GM18870 (cell line): ENCODE measurements around the gene GYG1.
"Not testable (repeated sequence)": the region's sequence is repeated elsewhere in the genome, so short reads cannot be mapped to it uniquely, and the experiment has no call there.

Source experiments
- ATAC-seq: cut with Tn5 transposase; IDR thresholded peaks from one replicate; pipeline ENCODE4 v1.9.1; 2021; ENCODE audit warnings: moderate library complexity; ENCODE audit not compliant: unreplicated experiment

The GYG1 gene

DNA sequence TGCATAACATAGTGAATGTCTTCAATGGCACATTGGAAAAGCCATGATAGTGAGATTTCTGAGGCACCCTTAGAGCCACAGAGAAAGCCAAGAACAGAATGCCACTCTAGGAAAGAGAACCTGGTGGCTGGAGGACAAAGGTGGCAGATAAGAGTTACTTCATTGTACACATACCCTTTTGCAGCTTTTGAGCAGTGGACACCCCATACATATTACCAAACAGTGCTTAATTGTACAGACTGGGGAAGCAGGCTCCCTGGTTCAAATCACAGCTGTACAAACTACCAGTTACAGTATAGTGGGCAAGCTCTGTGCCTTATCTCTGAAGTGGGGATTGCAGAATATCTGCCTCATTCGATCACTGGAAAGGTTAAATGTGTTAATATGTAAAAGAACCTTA lies 10.1 kb upstream of the GYG1 start:
- ATAC-seq = no peak

- not testable (repeated sequence) for ATAC-seq
Measured at GRCh38 chr3:148987551-148987950, 3.8 kb upstream of the GYG1 start.

GRCh38 chr3:148990236-148990635 lies 1.1 kb upstream of the GYG1 start:
- peak; percentile 65 for ATAC-seq

GRCh38 chr3:148992027-148992634 lies 791 bp downstream of the GYG1 start:
- peak; percentile 7 for ATAC-seq

GRCh38 chr3:148992635-148993255 lies 1.4 kb downstream of the GYG1 start:
- ATAC-seq = no peak

GRCh38 chr3:148997623-148998022 lies 6.3 kb downstream of the GYG1 start:
- no peak for ATAC-seq

- ATAC-seq = no peak
Measured at GRCh38 chr3:148998297-148998696, 7.0 kb downstream of the GYG1 start.

- no peak for ATAC-seq
Measured at GRCh38 chr3:148998715-148999423, 7.5 kb downstream of the GYG1 start.

DNA sequence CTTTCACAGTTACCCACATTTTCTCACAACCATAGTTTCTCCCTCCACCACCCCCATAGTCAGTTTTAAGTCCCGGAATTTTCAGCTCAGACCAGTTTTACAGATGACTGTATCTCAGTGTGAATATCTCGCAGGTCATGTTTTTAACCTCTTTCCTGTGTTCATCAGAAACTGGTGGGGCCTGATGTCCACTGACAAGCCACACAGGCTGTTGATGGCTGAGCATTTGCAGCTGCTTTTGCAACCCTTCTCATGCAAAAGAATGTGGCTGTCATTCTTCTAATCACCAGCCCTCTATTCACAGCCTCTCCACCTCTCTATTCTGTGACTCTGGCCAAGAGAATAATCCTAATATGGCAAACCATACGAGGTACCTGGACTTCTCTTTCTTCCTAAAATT lies 8.5 kb downstream of the GYG1 start:
- ATAC-seq = no peak

- no peak for ATAC-seq
Measured at GRCh38 chr3:149000206-149000745, 8.9 kb downstream of the GYG1 start.

GRCh38 chr3:149001727-149002126 lies 10.4 kb downstream of the GYG1 start:
- ATAC-seq = no peak

GRCh38 chr3:149003653-149004305 lies 12.4 kb downstream of the GYG1 start:
- ATAC-seq = peak; percentile 80

DNA sequence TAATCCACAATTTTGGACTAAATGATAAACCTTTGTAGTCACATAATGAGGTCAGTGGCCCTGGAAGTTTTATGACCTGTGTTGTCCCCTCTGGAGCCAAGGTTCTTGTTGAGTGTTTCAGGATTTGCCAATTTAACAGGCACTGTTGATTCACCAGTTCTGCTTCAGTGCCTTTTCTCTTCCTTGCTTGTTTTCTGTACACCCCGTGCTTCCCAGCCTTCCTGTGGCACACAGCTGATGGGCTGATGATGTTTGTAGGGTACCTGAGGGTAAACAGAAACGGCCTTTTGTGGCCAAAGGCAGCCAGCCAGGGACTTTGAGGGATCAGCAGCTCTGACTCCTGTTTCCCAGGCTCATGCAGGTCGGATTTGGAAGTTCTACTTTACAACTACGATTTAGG lies 13.3 kb downstream of the GYG1 start:
- ATAC-seq = no peak

DNA sequence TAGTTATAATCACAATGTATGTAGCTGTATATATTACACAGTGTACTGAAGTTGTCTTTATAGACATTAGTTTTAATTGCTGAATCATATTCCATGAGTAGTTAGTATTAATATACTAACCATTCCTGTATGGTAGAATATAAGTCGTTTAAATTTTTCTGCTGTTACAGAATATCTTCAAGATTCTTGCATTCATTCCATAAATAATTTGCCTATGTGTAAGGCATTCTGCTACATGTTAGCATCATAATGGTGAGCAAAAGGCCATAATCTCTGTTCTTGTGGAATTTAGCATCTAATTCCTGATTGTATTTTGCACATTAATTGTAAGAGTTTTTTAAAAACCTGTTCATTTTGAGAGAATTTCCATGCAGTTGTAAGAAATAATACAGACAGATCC lies 14.1 kb downstream of the GYG1 start:
- no peak for ATAC-seq

DNA sequence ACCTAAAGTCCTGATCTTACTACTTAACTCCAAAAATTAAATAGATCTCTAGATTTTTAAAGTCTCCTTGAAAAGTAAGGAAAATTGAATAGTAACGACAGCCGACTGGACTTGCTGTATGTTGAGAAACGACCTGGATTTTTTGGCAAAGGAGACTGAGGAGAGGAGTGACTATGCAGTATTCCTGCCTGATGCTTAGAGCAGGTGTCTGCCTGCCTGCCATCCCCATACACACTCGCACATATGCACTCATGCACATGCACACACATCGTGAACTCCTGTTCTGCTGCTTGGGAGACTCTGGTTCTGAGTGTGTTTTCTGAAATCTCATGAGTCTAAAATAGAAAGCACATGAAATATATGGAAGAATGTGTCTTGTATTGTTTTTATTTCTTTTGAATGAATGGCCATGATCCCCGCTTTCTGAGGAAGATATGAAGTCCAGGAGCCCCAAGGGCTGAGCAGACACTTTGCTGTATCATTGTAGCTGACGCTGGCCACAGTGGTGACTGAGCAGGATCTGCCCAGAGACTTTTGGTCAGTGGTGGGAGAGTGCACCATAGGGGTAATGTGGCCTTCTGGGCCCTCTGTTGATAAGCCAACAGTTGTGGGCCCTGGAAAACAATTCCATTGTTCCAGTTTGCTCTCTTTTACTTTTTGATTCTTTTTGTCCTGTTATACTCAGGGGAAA lies 16.4 kb downstream of the GYG1 start:
- no peak for ATAC-seq

GRCh38 chr3:149009732-149010131 lies 18.4 kb downstream of the GYG1 start:
- peak; percentile 69 for ATAC-seq

DNA sequence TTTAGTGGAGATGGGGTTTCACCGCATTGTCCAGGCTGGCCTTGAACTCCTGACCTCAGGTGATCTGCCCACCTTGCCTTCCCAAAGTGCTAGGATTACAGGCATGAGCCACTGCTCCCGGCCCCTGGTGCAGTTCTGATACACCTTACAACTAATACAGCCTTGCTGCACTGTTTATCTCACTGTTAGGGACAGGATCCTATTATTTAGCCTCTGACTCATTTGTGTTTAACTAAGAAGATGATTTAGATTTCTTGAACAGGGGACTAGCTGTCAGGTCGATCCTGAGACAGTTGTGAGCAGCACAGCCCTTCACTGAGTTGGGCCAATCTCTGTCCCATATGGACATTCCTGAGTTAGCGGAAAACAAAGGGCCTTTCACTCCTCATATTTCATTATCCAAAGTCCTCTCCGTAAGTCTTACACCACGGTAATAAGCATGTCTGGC lies 19.2 kb downstream of the GYG1 start:
- ATAC-seq = no peak

DNA sequence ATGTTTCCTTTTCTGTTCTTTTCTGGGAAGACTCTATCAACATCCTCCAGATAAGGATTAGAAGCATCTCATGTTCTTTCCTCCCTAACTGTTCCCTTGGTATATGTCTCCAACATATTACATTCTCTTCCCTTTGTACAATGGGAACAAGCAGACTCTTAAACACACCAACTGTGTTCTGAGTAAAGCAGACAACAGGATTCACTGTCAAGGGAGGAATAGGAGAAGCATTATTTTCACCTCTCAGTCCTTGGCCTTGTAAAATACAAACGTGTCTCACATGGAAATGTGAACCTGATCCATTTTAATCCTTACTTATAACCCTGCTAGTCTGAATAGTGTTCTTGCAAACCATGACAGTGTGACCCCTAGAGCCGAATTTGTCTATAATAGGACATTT lies 19.6 kb downstream of the GYG1 start:
- no peak for ATAC-seq

DNA sequence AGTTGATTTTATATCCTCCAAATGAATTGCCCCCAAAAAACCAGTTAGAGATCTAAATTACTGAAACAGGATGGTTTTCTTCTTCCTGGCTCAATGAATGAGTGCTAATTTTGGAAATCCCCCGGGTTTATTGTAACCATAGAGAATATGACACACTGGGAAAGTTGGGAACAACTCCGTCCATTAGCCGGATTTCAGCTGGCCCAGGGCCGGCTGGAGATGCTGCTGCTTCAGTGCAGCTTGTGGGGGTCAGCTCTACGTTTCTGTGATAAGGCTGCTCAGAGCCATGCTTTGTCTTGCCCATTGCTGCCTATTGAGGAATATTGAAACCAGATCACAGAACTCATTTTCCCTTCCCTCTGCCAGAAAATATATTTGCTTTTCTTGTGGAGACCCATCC lies 20.3 kb downstream of the GYG1 start:
- no peak for ATAC-seq

GRCh38 chr3:149013726-149014125 lies 22.4 kb downstream of the GYG1 start:
- no peak for ATAC-seq

GRCh38 chr3:149015393-149015792 lies 24.1 kb downstream of the GYG1 start:
- no peak for ATAC-seq
